ENCODE measurements around the gene NOD1. TPM values are rescaled to one million over a fixed set of nuclear protein-coding genes. Genes with fewer than 3 reads are reported as not detected.
A peak's percentile ranks its signal among the peaks of the same experiment; 100 is the strongest.

The NOD1 gene
- total RNA-seq, 4 donors from 2014 or later: 9.2 to 22.1 (median 12.7) TPM

DNA sequence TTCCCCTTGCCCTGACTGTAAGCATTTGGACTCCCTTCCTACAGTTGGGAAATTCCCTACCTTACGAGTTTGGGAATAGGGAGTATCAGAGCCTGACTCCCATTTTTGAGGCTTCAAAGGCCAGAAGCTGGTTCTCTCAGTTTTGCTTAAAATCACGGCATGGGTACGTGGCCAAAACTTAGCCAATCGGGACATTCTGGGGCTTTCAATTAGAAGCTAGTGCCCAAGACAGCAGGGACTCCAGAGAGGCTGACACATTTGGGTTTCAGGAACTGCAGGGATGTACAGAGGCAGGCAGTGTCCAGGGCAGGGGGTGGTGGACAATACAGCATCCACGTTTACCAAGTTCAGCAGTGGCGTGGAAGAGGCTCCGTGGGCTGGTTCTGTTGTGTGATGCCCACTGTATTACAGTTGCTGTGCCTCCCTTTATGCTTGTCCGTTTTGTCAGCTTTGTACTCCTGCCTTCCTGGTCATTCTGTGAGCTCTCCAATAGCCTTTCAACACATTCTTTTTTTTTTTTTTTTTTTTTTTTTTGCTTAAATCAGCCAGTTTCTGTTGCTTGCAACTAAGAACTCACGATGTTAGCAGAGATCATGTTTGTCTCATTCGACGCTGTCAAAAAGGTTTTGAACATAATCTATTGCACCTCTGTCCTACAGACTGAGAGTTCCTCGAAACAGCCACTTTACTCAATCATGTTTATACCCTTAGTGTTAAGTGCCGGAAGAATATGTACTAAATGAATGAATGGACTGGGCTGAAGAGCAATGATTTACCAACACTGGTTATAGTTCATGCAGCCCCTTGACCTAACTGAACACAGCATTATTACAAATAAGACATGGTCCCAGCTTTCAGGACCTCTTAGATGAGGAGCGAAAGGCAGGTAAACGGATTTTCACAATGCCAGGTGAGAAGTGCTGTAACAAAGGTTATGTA, 25.0 kb upstream of the NOD1 start:
- intact Hi-C loops (cut with DNase I; ENCODE audit: low total_unique reads): no loop called here
- Histone ChIP-seq H3K4me3 (peak overlapping the region; percentile 71 to 90), H3K27ac (peak overlapping the region in 1 of 2 donors; percentile 63), H3K4me1 (no peaks in the 10 kb centered on the region), H3K9me3 (no peaks in the 10 kb centered on the region), H3K27me3 (no peaks in the 10 kb centered on the region), H3K36me3 (no peaks in the 10 kb centered on the region)
- DNase-seq: no peak
- no peak for TF ChIP-seq POLR2A (IDR thresholded peaks at IDR 0.05)
- TF ChIP-seq, protein P1, sequence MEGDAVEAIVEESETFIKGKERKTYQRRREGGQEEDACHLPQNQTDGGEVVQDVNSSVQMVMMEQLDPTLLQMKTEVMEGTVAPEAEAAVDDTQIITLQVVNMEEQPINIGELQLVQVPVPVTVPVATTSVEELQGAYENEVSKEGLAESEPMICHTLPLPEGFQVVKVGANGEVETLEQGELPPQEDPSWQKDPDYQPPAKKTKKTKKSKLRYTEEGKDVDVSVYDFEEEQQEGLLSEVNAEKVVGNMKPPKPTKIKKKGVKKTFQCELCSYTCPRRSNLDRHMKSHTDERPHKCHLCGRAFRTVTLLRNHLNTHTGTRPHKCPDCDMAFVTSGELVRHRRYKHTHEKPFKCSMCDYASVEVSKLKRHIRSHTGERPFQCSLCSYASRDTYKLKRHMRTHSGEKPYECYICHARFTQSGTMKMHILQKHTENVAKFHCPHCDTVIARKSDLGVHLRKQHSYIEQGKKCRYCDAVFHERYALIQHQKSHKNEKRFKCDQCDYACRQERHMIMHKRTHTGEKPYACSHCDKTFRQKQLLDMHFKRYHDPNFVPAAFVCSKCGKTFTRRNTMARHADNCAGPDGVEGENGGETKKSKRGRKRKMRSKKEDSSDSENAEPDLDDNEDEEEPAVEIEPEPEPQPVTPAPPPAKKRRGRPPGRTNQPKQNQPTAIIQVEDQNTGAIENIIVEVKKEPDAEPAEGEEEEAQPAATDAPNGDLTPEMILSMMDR (IDR thresholded peaks at IDR 0.05): no peak

DNA sequence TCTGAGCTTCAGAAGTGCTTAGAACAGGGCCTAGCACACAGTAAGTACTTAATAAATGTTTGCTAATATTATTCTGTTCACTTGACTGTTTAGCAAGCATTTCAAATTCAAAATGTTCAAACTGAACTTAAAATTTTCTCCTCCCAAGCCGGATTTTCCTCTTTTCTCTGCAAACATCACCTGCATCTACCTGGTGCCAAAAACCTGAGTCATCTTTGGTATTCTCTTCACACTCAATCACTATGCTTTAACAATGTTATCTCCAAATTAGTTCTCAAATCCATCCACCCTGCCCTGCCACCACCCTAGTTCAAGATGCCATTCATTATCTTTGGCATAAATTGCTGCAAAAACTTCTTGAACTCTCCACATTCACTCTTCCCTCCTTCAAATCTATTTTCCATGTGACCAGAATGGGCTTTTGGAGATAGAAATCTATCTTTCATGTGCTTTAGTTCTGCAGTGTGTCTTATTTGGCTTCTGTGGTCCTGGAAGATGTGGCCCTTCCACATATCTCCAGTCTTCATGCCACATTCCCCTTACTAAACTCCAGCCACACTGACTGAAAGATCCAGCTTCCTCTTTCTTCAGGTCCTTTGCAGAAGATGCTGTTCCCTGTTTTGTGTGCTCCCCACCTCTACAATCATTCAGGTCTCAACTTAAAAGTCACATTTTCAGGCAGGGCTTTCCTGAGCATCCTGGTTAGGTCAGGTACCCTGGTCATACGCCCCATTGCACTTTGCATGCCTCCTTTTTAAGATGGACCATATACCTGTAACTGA, 24.1 kb upstream of the NOD1 start:
- Histone ChIP-seq H3K4me3 (no peak overlapping the region), H3K27ac (no peak overlapping the region), H3K36me3 (no peaks in the 10 kb centered on the region), H3K9me3 (no peaks in the 10 kb centered on the region), H3K4me1 (no peaks in the 10 kb centered on the region), H3K27me3 (no peaks in the 10 kb centered on the region)
- intact Hi-C loops (cut with DNase I; ENCODE audit: low total_unique reads): no loop called here
- DNase-seq: no peak
- no peak for TF ChIP-seq POLR2A (IDR thresholded peaks at IDR 0.05)
- TF ChIP-seq, protein P1 (IDR thresholded peaks at IDR 0.05): no peak

DNA sequence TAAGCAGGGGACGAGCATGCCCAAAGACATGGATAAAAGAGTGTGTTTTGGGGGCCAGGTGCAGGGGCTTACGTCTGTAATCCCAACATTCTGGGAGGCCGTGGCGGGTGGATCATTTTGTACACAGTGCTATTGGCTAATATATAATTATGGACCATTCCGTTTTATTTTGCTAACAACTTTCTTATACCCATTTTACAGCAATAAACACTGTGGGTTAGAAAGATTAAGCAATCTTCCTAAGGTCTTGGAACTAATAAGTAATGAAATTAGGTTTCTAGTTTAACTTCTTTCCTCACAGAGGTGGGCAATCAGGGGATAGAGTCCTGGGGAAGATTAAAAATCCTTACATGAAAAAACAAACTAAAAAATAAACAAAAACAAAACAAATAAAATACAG, 22.7 kb upstream of the NOD1 start:
- Histone ChIP-seq H3K27ac (no peak overlapping the region), H3K9me3 (no peaks in the 10 kb centered on the region), H3K4me3 (no peak overlapping the region), H3K27me3 (no peaks in the 10 kb centered on the region), H3K4me1 (no peaks in the 10 kb centered on the region), H3K36me3 (no peaks in the 10 kb centered on the region)
- DNase-seq: no peak
- intact Hi-C loops (cut with DNase I; ENCODE audit: low total_unique reads): no loop called here
- TF ChIP-seq, protein P1 (IDR thresholded peaks at IDR 0.05): no peak
- no peak for TF ChIP-seq POLR2A (IDR thresholded peaks at IDR 0.05)

DNA sequence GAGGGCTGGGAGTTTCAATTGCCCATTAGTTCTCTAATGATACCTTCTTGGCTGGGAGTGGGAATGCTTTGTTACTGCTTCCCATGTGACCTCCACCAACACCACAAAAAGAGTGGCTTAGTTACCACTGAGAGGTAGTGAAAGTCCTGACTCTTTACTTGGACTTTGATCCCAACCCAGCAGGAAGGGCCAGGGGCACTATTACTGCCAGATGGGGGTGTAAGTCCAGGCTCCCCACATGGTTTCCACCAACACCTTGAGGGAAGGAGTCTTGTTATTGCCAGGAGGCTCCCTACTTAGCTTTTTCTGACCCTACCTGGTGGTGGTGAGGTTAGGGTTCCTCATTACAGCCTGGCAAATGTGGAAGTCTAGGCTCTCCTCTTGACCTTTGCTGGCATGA, 14.6 kb upstream of the NOD1 start:
- Histone ChIP-seq H3K9me3 (no peaks in the 10 kb centered on the region), H3K36me3 (no peaks in the 10 kb centered on the region), H3K4me3 (no peak overlapping the region), H3K27ac (no peak overlapping the region), H3K27me3 (no peaks in the 10 kb centered on the region), H3K4me1 (no peaks in the 10 kb centered on the region)
- TF ChIP-seq, protein P1 (IDR thresholded peaks at IDR 0.05): no peak
- no peak for TF ChIP-seq POLR2A (IDR thresholded peaks at IDR 0.05)
- no peak for DNase-seq
- intact Hi-C loops (cut with DNase I; ENCODE audit: low total_unique reads): no loop called here

DNA sequence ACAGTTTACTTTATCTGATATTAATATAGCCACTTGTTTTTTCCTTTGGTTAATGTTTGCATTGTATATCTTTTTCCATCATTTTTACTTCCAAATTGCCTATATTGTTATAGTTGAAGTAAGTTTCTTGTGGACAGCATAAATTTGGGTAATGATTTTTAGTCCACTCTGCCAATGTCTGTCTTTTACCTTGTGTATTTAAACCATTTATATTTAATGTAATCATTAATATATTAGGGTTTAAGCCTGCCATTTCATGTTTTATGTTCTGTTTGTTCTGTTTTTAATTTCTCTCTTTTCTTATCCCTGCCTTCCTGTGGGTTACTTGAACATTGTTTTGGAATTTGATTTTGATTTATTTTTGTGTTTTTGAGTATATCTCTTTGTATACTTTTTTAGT, 12.8 kb upstream of the NOD1 start:
- no peaks in the 10 kb centered on the region for H3K9me3 ChIP-seq
- H3K4me3 ChIP-seq: no peak overlapping the region
- no peak for TF ChIP-seq POLR2A (IDR thresholded peaks at IDR 0.05)
- TF ChIP-seq, protein P1 (IDR thresholded peaks at IDR 0.05): no peak
- no peaks in the 10 kb centered on the region for H3K36me3 ChIP-seq
- H3K27ac ChIP-seq: no peak overlapping the region
- DNase-seq: no peak
- no peaks in the 10 kb centered on the region for H3K4me1 ChIP-seq
- no peaks in the 10 kb centered on the region for H3K27me3 ChIP-seq
- intact Hi-C loops (cut with DNase I; ENCODE audit: low total_unique reads): no loop called here
